Vagina (tissue), 2 donors: ENCODE measurements around the gene DOCK4. TPM values are rescaled to one million over a fixed set of nuclear protein-coding genes. Genes with fewer than 3 reads are reported as not detected.

Source experiments
- DNase-seq, 2 donors: peaks; one replicate each; pipeline ENCODE4 v3.0.0-alpha.2; 2017; ENCODE audit errors: extremely low spot score in 2 of 2
- H3K27ac ChIP-seq: fragments of 200-600 bp; sonication (generic); one replicate; pipeline ENCODE4 v1.5.1; 2019
- H3K27me3 ChIP-seq: fragments of 200-600 bp; sonication (generic); one replicate; pipeline ENCODE4 v1.5.1; 2019
- H3K36me3 ChIP-seq, 2 donors: fragments of 200-600 bp; sonication (generic); one replicate each; pipeline ENCODE4 v1.5.1; 2017 to 2019
- H3K4me1 ChIP-seq: fragments of 200-600 bp; sonication (generic); one replicate; pipeline ENCODE4 v1.5.1; 2019
- H3K4me3 ChIP-seq, 2 donors: fragments of 200-600 bp; sonication (generic); 1 replicate in 1 of 2; 2 replicates in 1 of 2; pipeline ENCODE4 v1.5.1; 2016 to 2019
- H3K9me3 ChIP-seq: fragments of 200-600 bp; sonication (generic); one replicate; pipeline ENCODE4 v1.5.1; 2019
- CTCF ChIP-seq, 3 experiments: fragments of 450-650 bp in 2 of 3; fragments of 200-600 bp in 1 of 3; sonication (generic) in 1 of 3; IDR thresholded peaks; one replicate each; pipeline ENCODE4 v1.5.1; 2017 to 2019; ENCODE audit warnings: antibody characterized with exemption in 3 of 3, mild to moderate bottlenecking in 2 of 3, moderate library complexity in 2 of 3
- POLR2A ChIP-seq, 2 donors: fragments of 450-650 bp; IDR thresholded peaks; one replicate each; pipeline ENCODE4 v1.6.1; 2017; ENCODE audit warnings: antibody characterized with exemption in 2 of 2, mild to moderate bottlenecking in 2 of 2, moderate library complexity in 2 of 2
- POLR2AphosphoS5 ChIP-seq, 2 donors: sonication (generic); formaldehyde crosslinking; IDR thresholded peaks; one replicate each; pipeline ENCODE4 v1.9.0; 2017; ENCODE audit warnings: antibody characterized with exemption in 2 of 2, mild to moderate bottlenecking in 2 of 2, low read depth in 1 of 2; ENCODE audit not compliant: insufficient read depth in 1 of 2
- intact Hi-C: fragments of 100-400 bp; cut with DNase I; formaldehyde crosslinking; loops from one replicate; pipeline ENCODE4 v1.15.1; 2023
- total RNA-seq: library from RNA; depleted of rRNA; stranded (reverse); fragments of >200 nt; gene quantifications from one replicate; pipeline ENCODE4 v1.2.3, GENCODE V29; 2016

The DOCK4 gene
- total RNA-seq, 1 donor from 2014 or later = 40.3 TPM

DNA sequence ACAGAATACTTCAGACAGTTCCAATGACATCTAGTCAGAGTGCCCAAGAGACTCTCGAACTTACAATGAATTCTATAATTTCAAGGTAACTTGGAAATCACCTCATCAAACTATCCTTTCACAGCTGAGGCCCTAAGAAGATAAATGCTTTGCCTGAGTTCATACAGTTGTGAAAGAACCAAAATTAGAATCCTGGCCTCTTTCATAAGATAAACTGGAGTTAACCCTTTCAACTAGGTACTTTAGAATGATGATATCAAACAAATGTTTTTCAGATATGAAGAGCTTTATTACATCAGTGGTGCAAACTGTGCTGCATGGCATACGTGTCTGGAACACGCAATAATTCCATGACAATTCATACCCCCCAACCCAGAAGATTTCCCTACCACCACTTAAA lies 17.9 kb downstream of the DOCK4 start:
- Histone ChIP-seq H3K27me3 (no peaks in the 10 kb centered on the region), H3K4me3 (no peak overlapping the region), H3K27ac (no peak overlapping the region), H3K9me3 (no peaks in the 10 kb centered on the region), H3K4me1 (peaks cover 6% of the 10 kb centered on the region), H3K36me3 (no peaks in the 10 kb centered on the region)
- intact Hi-C loops = no loop called here
- TF ChIP-seq CTCF (IDR thresholded peaks at IDR 0.05) (no peak), POLR2A (IDR thresholded peaks at IDR 0.05) (no peak), POLR2AphosphoS5 (IDR thresholded peaks at IDR 0.05; ENCODE audit: insufficient read depth in 1 of 2, low read depth in 1 of 2) (no peak)
- DNase-seq = no peak

DNA sequence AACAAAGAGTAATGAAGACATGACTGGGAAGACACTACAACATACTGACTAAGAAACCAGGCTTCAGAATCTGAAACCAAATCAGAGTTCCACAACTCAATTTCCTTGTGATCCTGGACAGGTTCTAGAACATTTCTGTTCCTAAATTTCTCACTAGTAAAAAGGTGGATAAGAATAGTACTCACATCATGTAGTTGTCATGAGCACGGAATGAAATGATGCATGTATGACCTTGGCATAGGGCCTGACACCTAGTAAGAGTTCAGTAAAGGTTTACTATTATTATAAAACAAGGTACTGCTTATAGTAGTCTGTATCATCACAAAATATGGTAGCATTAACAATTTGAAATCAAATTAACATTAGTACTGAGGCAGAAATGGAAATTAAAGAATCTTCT lies 19.9 kb downstream of the DOCK4 start:
- Histone ChIP-seq H3K4me1 (peaks cover 6% of the 10 kb centered on the region), H3K4me3 (no peak overlapping the region), H3K9me3 (no peaks in the 10 kb centered on the region), H3K36me3 (no peaks in the 10 kb centered on the region), H3K27ac (no peak overlapping the region), H3K27me3 (no peaks in the 10 kb centered on the region)
- DNase-seq = no peak
- TF ChIP-seq CTCF (IDR thresholded peaks at IDR 0.05) = no peak
- no peak for TF ChIP-seq POLR2AphosphoS5 (IDR thresholded peaks at IDR 0.05; ENCODE audit: insufficient read depth in 1 of 2, low read depth in 1 of 2)
- TF ChIP-seq POLR2A (IDR thresholded peaks at IDR 0.05) = no peak
- intact Hi-C loops = no loop called here

GRCh38 chr7:112185005-112185834 lies 21.0 kb downstream of the DOCK4 start:
- no peaks in the 10 kb centered on the region for H3K27me3 ChIP-seq
- no peaks in the 10 kb centered on the region for H3K36me3 ChIP-seq
- no peak for TF ChIP-seq POLR2A (IDR thresholded peaks at IDR 0.05)
- no peak for TF ChIP-seq POLR2AphosphoS5 (IDR thresholded peaks at IDR 0.05; ENCODE audit: insufficient read depth in 1 of 2, low read depth in 1 of 2)
- no peak for TF ChIP-seq CTCF (IDR thresholded peaks at IDR 0.05)
- no peaks in the 10 kb centered on the region for H3K9me3 ChIP-seq
- no peak for DNase-seq
- H3K4me3 ChIP-seq = no peak overlapping the region
- H3K27ac ChIP-seq = no peak overlapping the region
- peaks cover 11% of the 10 kb centered on the region for H3K4me1 ChIP-seq
- intact Hi-C loops = no loop called here

- intact Hi-C loops = no loop called here
- Histone ChIP-seq H3K4me3 (no peak overlapping the region), H3K4me1 (peaks cover 16% of the 10 kb centered on the region), H3K27ac (no peak overlapping the region), H3K9me3 (no peaks in the 10 kb centered on the region), H3K36me3 (no peaks in the 10 kb centered on the region), H3K27me3 (no peaks in the 10 kb centered on the region)
- DNase-seq = no peak
- TF ChIP-seq POLR2A (IDR thresholded peaks at IDR 0.05) (no peak), POLR2AphosphoS5 (IDR thresholded peaks at IDR 0.05; ENCODE audit: insufficient read depth in 1 of 2, low read depth in 1 of 2) (no peak), CTCF (IDR thresholded peaks at IDR 0.05) (no peak)
Measured at GRCh38 chr7:112184455-112184854, 21.7 kb downstream of the DOCK4 start.

DNA sequence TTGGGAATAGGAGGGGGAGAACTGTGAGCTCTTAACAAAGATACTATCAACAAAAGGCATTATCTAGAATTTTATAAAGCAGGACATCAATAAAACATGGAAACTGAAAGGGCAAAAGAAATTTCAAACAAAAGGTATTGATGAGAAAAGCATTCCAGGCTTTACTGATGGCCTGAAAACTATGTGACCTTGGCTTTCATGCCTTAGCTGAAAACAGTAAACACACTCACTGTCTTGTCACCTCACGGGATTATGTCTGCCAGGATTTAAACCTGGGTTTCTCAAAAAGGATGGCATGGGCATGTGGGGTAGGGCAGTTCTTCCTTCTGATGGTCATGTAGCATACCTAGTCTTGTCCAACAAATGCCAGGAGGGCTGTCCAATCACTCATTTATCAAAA lies 22.9 kb downstream of the DOCK4 start:
- Histone ChIP-seq H3K4me3 (no peak overlapping the region), H3K9me3 (no peaks in the 10 kb centered on the region), H3K36me3 (no peaks in the 10 kb centered on the region), H3K4me1 (peaks cover 16% of the 10 kb centered on the region), H3K27ac (no peak overlapping the region), H3K27me3 (no peaks in the 10 kb centered on the region)
- no peak for TF ChIP-seq CTCF (IDR thresholded peaks at IDR 0.05)
- TF ChIP-seq POLR2AphosphoS5 (IDR thresholded peaks at IDR 0.05; ENCODE audit: insufficient read depth in 1 of 2, low read depth in 1 of 2) = no peak
- TF ChIP-seq POLR2A (IDR thresholded peaks at IDR 0.05) = no peak
- DNase-seq = no peak
- intact Hi-C loops = no loop called here
